HG02884 (cell line): Measurements from ENCODE around the gene RASGRP2.

Experiments used
- ATAC-seq: cut with Tn5 transposase; IDR thresholded peaks from one replicate; pipeline ENCODE4 v1.9.1; 2021; ENCODE audit warnings: mild to moderate bottlenecking, moderate library complexity; ENCODE audit not compliant: unreplicated experiment

RASGRP2 gene

DNA sequence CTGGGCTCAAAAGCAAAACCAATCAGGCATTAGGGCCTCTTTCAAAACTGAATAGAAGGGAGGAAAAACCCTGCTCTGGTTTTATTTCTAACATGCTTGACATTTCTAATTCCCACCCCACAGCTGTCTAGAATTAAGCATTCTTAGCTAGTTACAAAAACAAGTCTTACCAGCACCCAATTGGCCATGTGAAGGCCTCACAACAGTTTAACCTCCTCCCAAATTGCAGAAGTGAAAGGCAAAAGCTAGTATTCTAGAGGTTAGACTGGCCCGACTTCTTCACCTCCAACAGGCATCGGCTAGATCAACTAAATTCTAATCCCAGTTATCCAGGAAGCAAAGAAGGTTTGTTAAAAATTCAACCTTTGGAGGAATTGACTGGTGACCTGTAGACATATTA is 27.9 kb upstream of the RASGRP2 start:
- no peak for ATAC-seq

DNA sequence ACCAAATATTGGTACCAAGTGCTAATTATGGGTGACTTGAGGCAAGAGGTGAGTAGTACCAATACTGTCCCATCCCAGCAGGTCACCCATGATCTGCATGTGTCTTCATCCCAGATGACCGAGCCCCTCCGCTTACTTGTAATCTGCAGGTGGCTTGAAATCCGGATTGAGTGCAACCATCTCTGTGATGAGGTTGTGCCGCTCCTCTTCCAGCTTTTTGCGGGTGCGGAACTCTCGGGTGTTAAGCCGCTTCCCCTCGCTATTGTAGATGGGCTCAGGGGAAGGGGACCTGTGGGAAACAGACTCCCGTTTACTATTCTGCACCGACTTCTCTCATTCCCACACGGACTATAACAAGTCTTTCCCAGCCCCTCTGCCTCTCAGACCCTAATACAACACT is 26.2 kb upstream of the RASGRP2 start:
- no peak for ATAC-seq

DNA sequence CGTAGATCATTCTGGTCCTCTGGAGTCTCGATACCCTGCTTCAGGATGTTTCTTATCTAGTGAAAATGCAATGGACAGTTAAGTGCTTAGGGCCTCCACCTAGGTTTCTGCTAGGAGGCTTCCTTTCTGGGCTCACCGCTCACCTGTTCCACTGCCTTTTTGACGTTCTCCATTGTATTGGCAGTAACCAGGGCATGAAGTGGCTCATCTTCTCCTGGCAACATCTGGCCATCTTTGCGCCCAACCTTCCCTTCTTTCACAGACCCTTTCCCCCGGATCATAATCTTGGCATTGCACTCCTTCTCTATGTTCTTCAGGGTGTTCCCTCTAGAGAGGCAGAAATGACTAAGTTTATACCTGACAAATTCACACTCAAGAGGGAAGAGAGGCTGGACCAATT is 25.3 kb upstream of the RASGRP2 start:
- no peak for ATAC-seq

DNA sequence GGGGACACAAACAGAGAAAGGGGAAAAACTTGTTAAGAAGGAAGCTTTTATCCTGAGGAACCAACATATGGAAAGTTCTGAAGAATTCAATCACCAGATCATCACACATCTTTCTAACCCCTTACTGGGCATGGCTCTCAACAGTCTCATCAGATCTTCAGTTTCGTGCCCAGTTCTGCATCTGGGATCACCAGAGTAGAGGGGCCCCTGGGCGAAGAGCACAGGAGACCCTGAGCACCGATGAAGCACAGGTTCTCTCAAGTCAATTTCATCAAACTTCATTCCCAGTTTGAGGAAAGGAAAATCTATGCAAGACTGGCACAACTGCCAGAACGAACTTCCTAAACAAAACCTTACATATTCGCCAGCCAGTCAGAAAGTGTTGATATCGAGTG is 24.4 kb upstream of the RASGRP2 start:
- ATAC-seq, result no peak

DNA sequence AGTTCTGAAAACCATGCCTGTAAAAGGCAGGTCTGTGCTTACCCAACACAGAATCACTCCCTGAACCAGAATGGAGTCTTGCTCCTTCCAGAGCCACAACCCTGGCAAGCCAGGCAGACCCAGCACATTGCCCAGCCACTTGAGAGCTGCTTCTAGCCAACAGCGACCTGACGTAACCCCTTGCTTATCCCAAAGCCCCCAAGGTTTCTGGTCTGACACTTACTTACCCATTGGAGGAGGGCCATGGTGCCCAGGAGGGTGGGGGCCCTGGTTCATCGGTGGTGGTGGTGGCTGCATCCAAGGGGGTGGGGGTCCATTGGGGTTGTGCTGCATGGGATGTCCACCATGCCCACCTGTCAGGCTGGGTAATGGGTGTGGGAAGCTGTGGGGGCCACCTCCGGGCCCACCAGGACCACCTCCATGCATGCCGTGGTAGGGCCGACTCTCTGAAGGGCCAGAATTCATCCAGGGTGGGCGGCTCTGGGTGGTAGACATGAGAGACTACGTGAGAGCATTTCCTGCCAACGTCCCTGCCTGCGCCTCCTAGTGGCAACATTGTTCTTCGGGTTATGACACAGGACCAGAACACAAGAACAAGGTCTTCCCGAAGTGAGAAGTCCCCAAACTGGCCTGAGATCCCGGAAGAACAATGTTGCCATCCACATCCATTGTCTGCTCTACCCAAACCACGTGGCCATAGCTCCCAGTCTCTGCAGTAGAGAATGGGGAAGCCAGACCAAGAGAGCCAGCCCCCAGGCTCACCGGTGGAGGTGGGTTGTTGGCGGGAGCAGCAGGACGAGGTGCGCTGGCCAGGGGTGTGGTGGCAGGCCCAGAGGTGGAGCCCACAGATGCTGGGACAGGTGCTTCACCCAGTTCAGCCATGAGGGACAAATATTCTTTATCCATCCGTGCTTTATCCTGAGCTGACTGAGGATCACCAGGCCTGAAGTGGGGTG is 23.7 kb upstream of the RASGRP2 start:
- ATAC-seq, result no peak

DNA sequence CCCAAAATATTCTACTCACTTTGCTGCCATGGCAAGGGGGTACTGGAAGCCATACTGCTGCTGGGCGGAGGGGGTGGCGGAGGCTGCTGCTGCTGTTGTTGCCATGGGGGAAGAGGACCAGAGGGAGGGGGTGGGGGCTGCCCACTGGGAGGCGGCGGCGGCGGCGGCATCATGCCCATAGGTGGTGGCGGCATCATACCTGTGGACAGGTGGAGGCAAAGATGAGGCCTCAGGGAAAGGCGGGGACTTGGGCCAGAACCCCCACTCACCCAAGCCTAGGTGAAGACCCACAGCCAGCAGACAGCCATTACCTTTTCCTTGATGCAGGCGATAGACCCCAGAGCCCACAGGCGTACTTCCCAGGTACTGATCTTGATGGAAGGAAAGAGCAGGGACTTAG is 22.9 kb upstream of the RASGRP2 start:
- ATAC-seq, result no peak

DNA sequence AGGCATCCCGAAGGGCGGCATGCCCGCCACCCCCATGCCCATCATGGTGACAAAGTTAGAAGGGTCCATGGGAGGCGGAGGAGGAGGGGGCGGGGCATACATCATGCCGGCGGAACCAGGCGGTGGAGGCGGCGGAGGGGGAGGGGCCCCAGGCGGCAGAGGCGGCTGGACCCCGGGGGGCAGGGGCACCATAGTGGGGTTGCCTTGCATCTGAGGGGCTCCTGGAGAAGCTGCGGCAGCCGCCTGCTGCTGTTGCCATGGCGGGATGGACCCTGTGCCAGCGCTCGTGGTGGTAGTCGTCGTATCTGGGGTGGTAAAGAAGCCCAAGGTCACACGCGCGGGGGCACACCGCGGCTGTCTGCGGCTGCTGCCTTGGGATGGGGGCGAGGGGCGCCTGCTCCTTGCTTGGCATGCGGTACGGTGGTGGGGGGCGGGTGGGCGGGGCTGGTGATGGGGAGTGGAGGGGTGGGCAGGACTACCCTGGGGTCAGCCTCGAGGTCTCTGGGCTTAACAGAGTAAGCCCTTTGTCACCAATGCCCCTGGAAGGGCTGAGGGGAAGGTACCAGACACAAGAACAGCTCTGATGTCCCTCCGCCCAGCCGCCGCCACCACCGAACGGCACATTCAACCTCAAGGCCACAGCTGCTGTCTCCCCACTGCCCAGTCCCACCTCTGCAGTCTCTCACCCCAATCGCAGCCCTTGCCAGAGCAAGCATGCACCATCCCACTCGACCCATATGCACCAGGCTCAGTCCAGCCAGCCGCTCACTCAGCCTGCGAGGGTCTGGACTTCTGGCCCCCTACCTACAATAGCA is 22.1 kb upstream of the RASGRP2 start:
- no peak for ATAC-seq

DNA sequence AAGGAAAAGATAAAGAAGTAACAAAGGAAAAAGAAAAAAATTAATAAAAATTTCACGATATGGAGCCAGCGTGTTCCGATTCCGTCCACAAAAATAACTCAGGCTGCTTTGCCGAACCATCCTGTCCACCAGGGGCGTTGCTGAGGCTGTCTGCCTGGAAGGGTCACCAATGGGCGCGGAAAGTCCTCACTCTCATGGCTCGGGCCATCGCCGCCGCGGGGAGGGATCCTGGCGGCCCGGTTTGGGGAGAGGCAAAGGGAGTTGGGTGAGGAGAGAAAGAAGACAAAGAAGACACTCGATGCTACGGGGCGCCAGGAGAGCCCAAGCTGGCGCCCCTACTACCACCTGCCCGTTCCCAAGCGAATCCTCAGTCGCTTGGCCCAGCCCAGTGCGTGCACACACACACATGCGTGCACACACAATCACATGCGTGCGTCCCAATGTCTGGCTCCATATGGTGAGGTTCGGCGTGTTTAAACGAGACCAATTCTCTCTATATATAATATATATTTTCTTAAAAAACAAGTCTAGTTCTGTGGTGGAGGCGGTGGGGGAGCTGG is 21.4 kb upstream of the RASGRP2 start:
- no peak for ATAC-seq

DNA sequence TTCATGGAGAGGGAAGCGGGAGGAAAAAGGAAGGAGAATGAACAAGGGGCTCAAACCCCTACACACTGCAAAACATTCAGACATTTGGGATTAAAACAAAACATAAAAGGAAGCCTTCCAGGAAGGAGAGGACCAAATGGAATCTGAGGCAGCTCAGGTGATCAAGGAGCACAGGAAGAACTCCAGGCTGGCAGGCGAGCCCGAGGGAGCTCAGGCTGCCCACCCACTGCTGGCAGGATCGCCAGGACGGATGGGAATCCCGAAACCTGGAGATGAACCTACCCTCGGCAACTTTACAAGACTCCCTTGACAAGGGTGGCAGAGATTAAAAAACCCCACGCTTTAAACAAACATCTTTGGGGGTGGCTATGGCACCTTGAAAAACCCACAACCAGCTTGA is 20.8 kb upstream of the RASGRP2 start:
- ATAC-seq, result no peak

DNA sequence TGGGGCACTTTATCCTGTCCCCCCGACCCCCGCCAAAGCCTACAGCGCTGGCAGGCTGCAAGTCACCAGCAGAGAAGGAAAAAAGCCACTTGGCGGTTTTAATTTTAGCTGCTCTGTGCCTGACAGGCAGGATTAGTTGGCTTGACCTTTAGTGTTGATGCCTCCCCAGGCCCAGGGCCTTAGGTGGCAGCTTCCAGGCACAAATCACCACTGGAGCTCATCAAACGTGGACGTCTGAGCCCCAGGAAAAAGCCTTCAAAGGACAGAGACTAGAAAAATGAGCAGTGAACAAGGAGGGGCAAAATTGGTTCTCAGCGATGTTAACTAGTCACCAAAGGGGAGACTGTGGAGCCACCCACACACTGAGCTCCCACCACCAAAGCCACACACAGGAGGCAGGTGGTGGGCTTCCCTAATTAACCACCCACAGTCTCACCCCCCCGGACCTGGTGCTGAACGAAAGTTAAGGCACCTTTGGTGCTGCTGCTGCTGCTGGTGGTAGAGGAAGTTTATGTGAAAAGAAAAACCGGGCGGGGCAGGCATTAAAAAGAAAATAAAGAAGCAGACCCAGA is 20.2 kb upstream of the RASGRP2 start:
- ATAC-seq, result no peak

DNA sequence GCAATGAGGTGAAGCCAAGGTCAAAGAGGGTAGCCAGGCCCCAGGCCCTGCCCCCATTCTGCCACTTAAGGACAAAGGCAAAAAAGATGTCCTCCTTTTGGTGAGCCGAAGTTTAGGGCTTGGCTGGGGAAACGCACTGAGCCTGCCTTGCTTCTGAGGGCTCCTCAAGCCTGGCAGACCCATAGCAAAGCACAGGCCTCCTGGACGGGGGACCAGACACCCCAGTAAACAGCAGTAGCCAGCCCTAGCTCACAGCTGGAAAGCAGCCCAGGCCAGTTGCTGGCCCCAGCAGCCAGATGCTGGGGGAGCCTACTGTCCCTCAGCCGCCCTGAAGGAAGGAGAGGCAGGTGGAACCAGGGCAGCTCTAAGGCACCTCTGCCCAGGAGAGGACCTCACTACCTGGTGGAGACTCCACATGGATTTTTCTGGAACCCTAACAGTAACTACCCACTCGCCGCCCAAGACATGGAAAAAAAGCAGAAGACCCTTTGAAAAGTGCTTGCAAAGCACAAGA is 19.6 kb upstream of the RASGRP2 start:
- no peak for ATAC-seq

DNA sequence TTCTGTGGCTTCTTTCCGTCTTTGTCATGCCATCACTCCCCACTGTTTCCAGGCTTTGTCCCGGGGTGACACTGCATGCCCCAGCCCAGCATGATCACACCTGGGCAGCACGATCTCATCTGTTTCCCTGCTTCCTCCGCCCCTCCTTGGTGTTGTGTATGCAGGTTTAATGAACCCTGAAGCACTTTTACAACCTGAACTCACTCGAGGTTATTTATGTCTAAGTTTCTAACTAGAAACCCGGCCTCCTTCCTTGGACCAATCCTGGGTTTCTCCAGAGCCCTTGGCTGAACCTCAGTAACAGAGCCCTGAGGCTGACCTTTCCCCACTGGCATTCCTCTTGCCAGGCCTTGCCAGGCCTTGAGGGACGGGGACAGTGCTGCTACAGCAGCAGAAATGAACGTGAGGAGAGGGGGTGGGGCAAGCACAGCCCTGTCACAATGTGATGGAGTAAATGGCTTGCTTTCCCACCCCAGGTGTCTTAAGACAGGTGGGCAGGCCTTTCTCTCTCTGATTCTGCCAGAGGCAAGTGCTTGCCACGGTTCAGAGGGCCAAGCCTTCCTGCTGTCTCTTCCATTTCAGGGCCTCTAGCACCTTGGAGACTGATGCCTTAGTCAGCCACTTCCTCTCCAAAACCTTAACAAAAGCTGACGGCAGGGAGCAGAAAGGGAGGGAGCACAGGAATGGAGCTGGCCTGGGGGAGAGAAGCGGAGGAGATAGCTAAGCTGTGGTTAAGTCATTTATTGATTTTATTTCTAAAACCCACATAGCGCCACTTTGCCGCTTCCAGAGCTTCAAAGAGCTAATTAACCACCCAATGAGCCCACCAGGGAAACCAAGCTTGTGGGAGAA is 19.0 kb upstream of the RASGRP2 start:
- no peak for ATAC-seq

DNA sequence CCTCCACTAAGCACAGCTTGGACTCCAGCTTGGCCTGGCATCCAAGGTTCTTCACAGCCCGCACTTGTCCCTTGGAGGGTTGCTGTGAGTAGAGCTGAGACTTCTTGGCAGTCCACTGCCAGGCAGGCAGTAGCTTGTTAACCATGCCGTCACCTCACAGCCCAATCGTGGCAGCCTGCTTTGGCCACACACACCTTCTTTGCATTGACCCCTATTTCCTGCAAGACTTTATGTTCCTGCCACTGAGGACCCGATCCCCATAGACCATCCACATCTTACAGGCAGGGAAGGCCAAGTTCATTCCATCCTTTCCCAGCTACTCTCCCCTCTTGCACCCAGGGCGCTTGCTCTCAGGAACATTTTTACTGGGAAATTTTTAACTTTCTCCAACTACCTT is 18.3 kb upstream of the RASGRP2 start:
- no peak for ATAC-seq

DNA sequence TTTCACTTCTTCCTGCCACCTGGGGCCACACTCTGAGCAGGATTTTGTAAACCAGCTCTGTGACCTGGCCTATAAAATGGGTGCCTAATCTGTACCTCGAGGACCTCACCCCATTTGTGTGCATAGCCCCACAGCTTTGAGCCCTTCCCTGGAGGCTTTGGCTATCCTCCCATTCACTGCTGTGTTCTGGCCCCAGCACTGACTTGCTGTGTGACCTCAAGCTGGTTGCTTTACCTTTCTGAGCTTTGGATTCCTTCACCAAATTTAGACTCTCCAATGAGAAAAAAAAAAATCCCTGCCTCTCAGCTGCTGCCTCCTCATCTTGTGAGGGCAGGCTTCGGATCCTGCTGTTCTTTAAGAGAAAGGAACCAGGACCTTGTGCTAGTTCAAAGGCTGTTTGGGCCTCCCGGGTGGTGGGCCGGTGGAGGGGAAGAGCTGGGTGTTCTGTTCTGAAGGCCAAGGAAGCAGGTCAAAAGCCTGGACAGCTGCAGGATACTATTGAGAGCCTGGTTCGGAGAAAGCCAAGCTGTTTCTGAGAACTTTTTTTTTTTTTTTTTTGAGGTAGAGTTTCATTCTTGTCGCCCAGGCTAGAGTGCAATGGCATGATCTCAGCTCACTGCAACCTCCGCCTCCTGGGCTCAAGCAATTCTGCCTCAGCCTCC is 16.9 kb upstream of the RASGRP2 start:
- no peak for ATAC-seq

DNA sequence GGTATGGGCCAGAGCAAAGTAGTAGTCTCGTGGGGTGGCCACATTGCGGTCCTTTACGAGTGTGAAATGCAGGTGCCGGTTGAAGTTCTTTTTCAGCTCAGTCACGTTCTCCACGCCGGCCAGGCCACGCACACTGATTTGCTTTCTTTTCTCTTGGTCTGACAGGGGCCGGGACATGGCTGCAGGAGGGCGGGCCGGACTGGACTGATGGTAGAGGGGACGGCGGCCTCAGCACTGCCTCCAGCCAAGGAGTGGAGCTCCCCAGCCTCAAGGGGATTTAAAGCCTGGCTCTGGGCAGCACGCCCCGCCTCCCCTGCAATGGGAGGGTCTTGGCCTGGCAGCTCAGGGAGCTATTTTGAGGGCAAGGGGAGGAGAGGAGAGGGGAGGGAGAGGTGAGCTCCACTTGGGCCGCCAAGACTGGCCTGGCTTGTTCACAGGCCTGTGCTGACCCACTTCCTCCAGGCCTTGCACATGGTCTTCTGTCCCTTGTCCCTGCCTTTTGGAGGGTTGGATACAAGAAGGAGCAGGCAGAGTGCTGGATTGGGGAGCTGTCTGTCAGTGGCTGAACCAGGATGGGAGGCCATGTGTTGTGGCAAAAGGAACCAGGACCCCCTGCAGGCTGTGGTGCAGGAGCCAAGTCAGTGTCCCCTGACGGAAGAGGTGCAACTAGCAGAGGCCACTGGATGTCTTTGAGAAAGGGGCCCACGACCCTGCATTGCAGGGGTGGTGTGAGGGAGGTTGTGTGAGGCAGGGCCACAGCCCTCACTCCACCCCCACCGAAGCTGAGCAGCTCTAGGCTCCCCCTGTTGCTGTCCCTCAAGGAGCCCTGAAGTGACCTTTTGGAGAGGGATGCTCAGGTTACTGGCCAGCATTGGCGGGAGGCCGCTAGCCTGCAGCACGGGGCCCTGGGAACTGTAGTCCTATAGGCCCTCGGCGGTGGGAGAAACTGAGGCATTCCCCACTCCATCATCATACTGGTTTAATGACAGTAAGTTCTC is 16.1 kb upstream of the RASGRP2 start, which contains the start of gene PYGM:
TSS of gene PYGM (minus strand) at position 253 of the 998 bp plus-strand sequence. CDS start at position 177, 76 bp downstream.
- ATAC-seq, result no peak

DNA sequence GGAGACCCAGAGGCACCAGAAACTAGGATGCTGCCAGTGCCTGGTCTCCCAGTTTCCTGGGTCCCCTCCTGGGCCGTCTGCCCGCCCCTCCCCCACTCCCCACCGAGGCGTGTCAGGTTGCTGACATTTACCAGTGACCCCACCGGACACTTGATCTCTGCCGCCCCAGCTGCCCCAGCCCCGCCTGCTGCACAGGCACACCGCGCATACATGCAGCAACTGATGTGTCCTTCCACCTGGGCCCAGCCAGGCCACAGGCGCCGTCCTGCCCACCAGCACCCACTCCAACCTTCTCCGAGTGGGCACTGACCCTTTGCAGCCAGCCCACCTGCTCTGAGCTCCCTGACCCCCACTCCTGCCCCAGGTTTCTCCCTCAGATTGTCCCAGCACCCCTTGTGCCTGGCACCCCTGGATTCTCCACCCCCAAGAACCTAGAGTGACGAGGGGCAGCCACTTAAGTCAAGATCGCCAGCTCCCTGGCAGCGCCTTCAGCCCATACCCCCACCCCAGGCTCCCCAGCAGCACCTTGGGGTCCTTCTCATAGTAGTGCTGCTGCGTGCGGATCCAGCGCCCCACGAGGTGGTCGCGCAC is 15.3 kb upstream of the RASGRP2 start:
- ATAC-seq, result no peak

DNA sequence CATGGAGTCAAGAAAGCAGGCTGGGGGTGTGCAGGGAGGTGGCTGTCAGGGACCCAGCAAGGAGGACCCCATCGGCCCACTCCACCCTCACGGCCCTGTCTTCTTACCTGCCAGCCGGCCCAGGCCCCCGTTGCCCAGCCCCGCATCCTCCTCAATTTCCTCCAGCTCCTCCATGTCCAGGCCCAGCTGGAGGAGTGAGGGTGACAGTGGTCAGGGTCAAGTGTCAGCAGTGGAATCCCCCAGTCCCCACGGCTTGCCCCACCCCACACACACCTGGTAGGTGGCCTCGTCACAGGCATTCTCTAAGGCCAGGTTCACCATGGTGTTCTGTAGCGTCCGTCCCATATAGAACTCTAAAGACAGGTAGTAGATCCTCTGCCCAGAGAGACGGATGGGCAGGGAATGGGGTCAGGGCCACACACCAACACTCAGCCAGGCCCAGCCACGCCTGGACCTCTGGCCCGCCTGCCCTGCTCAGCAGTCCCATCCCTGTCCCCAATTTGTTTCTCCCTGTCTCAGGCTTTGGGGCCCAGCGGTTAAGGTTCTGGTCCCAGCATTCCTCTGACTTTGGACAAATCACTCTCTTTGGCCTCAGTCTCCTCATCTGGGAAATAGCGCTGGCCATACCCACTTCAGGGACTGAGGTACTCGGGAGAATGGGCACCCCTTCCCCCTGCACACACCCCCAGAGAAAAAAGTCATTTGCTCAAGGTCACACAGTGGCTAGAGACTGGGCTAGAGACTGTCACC is 14.6 kb upstream of the RASGRP2 start:
- no peak for ATAC-seq
